Gastroesophageal sphincter (tissue), 3 donors: ENCODE measurements around the gene NANOG.

Source experiments
- CTCF ChIP-seq, 4 experiments: fragments of 200-600 bp in 2 of 4; fragments of 450-650 bp in 2 of 4; sonication (generic) in 1 of 4; IDR thresholded peaks; one replicate each; pipeline ENCODE4 v1.5.1; 2017 to 2019; ENCODE audit warnings: antibody characterized with exemption in 4 of 4, mild to moderate bottlenecking in 2 of 4, moderate library complexity in 2 of 4
- POLR2A ChIP-seq, 2 donors: fragments of 450-650 bp; IDR thresholded peaks; one replicate each; pipeline ENCODE4 v1.6.1; 2017; ENCODE audit warnings: antibody characterized with exemption in 2 of 2, mild to moderate bottlenecking in 2 of 2, moderate library complexity in 1 of 2
- POLR2AphosphoS5 ChIP-seq: sonication (generic); formaldehyde crosslinking; IDR thresholded peaks from one replicate; pipeline ENCODE4 v1.6.1; 2017; ENCODE audit warnings: antibody characterized with exemption

- no peak for TF ChIP-seq POLR2AphosphoS5
- no peak for TF ChIP-seq CTCF (IDR thresholded peaks at IDR 0.05)
- no peak for TF ChIP-seq POLR2A (IDR thresholded peaks at IDR 0.05)
Observed at GRCh38 chr12:7835116-7835515, 45.9 kb downstream of the NANOG start.
